Smooth muscle cell (in vitro differentiated cells): ENCODE measurements around the gene ARL5C. TPM values are rescaled to one million over a fixed set of nuclear protein-coding genes. Genes with fewer than 3 reads are reported as not detected.
A peak's percentile ranks its signal among the peaks of the same experiment; 100 is the strongest.

Experiments
- DNase-seq: peaks from one replicate; lab custom pipeline; 2025; ENCODE audit not compliant: unreplicated experiment; lab: John Stamatoyannopoulos, UW
- H2AFZ ChIP-seq: fragments of 200-600 bp; sonication (generic); 2 replicates; pipeline ENCODE4 v1.6.0; 2016; ENCODE audit warnings: antibody characterized with exemption, low read depth, mild to moderate bottlenecking
- H3F3A ChIP-seq: fragments of 200-600 bp; sonication (generic); 2 replicates; pipeline ENCODE4 v1.6.0; 2017; ENCODE audit warnings: antibody characterized with exemption, low read depth
- H3K27ac ChIP-seq: fragments of 200-600 bp; sonication (generic); 2 replicates; pipeline ENCODE4 v1.5.1; 2016; ENCODE audit warnings: low read depth, mild to moderate bottlenecking
- H3K27me3 ChIP-seq: fragments of 200-600 bp; sonication (generic); 2 replicates; pipeline ENCODE4 v1.6.1; 2016; ENCODE audit warnings: low read depth, mild to moderate bottlenecking
- H3K36me3 ChIP-seq: fragments of 200-600 bp; sonication (generic); 2 replicates; pipeline ENCODE4 v1.5.1; 2016; ENCODE audit warnings: low read depth
- H3K4me1 ChIP-seq: fragments of 200-600 bp; sonication (generic); 2 replicates; pipeline ENCODE4 v1.5.1; 2016; ENCODE audit warnings: low read depth
- H3K4me2 ChIP-seq: fragments of 200-600 bp; sonication (generic); 2 replicates; pipeline ENCODE4 v1.6.0; 2016; ENCODE audit warnings: mild to moderate bottlenecking
- H3K4me3 ChIP-seq: fragments of 200-600 bp; sonication (generic); 2 replicates; pipeline ENCODE4 v1.5.1; 2016; ENCODE audit warnings: mild to moderate bottlenecking
- H3K79me2 ChIP-seq: fragments of 200-600 bp; sonication (generic); 2 replicates; pipeline ENCODE4 v1.6.0; 2016; ENCODE audit warnings: low read depth, mild to moderate bottlenecking
- H3K9ac ChIP-seq: fragments of 200-600 bp; sonication (generic); 2 replicates; pipeline ENCODE4 v1.6.0; 2016; ENCODE audit warnings: low read depth
- H3K9me3 ChIP-seq: fragments of 200-600 bp; sonication (generic); replicated peaks from 2 replicates; pipeline ENCODE4 v1.5.1; 2016; ENCODE audit warnings: low read depth
- H4K20me1 ChIP-seq: fragments of 200-600 bp; sonication (generic); 2 replicates; pipeline ENCODE4 v1.6.0; 2016; ENCODE audit warnings: low read depth
- WGBS: methylation state at CpG from one replicate; pipeline ENCODE4 v1.1.7; 2016; ENCODE audit warnings: low lambda C conversion rate; 5-methylcytosine and 5-hydroxymethylcytosine counted together
- polyA plus RNA-seq: library from polyadenylated mRNA; unstranded; fragments of >200 nt; fragmentation: Nextera tagmentation; extraction: Ambion mirVana; gene quantifications from 2 replicates; pipeline ENCODE4 v1.2.1, GENCODE V29; 2016
- total RNA-seq: library from RNA; depleted of rRNA; stranded (reverse); fragments of >200 nt; gene quantifications from 2 replicates; pipeline ENCODE4 v1.2.3, GENCODE V29; 2014
- TF ChIP-seq, protein P1 (sequence below): fragments of 200-600 bp; sonication (generic); IDR thresholded peaks from 2 replicates; pipeline ENCODE4 v1.5.1; 2017; ENCODE audit warnings: borderline replicate concordance, mild to moderate bottlenecking, antibody characterized with exemption; ENCODE audit not compliant: insufficient read depth, poor library complexity, severe bottlenecking

ARL5C gene
- total and polyA plus RNA-seq, 2 experiments from 2014 or later: not detected

DNA sequence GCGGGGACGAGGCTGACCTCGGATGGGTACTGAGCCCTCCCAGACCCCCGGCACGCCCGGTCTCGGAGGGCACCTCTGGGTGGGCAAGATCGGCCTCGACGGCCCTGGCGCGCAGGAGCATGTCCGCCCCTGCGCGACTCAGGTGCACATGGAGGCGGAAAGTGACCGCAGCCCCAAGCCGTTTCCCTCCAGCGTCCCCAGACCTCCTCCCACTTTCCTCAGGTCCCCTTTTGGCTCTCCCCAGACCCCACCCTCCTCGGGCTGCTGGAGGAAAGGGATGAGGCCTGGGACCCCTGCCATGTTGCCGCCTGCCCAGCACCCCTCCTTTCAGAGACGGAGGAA is 44.1 kb upstream of the ARL5C start:
- Histone ChIP-seq H4K20me1 (no peaks in the 10 kb centered on the region), H3K79me2 (no peaks in the 10 kb centered on the region), H3K27me3 (no peaks in the 10 kb centered on the region), H3K9me3 (no peaks in the 10 kb centered on the region), H3K4me3 (peak overlapping the region; percentile 43), H3F3A (peaks cover 5% of the 10 kb centered on the region), H3K36me3 (no peaks in the 10 kb centered on the region), H3K4me2 (peak overlapping the region; percentile 83), H3K9ac (peak overlapping the region; percentile 17), H3K4me1 (peaks cover 5% of the 10 kb centered on the region), H3K27ac (no peak overlapping the region), H2AFZ (no peak overlapping the region)
- no peak for DNase-seq
- TF ChIP-seq, protein P1, sequence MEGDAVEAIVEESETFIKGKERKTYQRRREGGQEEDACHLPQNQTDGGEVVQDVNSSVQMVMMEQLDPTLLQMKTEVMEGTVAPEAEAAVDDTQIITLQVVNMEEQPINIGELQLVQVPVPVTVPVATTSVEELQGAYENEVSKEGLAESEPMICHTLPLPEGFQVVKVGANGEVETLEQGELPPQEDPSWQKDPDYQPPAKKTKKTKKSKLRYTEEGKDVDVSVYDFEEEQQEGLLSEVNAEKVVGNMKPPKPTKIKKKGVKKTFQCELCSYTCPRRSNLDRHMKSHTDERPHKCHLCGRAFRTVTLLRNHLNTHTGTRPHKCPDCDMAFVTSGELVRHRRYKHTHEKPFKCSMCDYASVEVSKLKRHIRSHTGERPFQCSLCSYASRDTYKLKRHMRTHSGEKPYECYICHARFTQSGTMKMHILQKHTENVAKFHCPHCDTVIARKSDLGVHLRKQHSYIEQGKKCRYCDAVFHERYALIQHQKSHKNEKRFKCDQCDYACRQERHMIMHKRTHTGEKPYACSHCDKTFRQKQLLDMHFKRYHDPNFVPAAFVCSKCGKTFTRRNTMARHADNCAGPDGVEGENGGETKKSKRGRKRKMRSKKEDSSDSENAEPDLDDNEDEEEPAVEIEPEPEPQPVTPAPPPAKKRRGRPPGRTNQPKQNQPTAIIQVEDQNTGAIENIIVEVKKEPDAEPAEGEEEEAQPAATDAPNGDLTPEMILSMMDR: no peak
- WGBS: 29% methylated on average over 16 of the region's 22 CpGs

DNA sequence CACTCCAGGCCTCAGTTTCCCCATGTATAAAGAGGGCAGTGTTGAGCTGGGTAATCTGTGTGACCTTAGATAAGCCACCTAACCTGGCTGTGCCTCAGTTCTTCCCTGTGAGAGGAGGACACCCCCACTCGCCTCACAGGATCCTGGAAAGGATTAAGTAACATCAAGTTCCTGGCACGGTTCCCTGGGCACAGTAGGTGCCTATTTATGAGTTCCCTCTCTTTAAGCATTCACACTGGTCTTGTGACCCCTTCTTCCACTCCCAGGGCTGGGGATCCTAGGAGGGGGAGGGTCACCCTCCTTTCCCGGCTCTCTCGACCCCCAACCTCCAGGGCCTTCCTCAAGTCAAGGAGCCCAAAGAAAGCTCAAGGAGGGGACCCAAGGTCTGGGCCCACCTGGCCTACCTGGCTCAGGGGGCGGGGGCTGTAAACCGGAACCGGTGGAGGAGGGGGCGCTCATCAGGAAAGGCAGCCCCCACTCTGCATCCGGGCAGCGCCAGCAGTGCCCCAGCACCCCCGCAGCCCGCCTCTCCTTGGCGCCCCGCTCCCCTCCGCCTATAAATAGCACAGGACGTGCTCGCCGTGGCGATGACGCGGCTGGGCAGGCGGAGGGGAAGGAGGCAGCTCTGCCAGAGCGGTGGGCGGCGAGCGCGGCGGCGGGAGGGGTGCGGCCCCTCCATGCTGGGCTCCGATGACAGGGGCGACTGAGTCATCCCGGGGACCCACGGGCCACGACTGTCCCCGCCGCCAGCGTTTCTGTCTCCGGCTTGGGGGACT is 43.5 kb upstream of the ARL5C start:
- Histone ChIP-seq H3K36me3 (peaks cover 3% of the 10 kb centered on the region), H3F3A (peaks cover 8% of the 10 kb centered on the region), H4K20me1 (peaks cover under 1% of the 10 kb centered on the region), H3K27ac (no peak overlapping the region), H3K4me2 (peak overlapping the region; percentile 83), H3K9me3 (no peaks in the 10 kb centered on the region), H3K79me2 (no peaks in the 10 kb centered on the region), H2AFZ (no peak overlapping the region), H3K27me3 (no peaks in the 10 kb centered on the region), H3K9ac (peak overlapping the region; percentile 52), H3K4me3 (peak overlapping the region; percentile 43), H3K4me1 (peaks cover 5% of the 10 kb centered on the region)
- peak; percentile 55 for DNase-seq
- WGBS: 14% methylated on average over 23 of the region's 39 CpGs
- TF ChIP-seq, protein P1: no peak

DNA sequence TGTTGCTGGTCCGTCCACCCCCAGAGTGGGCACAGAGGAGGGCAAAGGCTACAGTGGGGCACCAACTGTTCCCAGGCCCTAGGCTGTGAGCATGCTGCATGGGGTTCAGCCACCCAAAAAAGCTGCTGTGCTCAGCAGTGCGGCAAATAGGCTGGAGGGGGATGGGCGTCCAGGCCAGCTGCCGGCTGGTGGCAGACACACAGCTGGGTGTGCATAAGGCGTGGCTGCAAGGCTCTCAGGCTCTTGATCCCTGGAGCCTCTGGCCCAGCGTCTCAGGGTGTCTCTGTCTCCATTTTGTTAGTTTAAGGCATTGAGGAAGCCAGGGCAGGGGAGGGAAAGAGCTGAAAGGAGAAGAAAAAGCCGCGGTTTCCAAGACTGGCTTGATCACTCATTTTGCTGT is 42.9 kb upstream of the ARL5C start:
- H2AFZ ChIP-seq: no peak overlapping the region
- no peaks in the 10 kb centered on the region for H3K9me3 ChIP-seq
- no peaks in the 10 kb centered on the region for H3K27me3 ChIP-seq
- H3F3A ChIP-seq: peaks cover 14% of the 10 kb centered on the region
- peak overlapping the region; percentile 52 for H3K9ac ChIP-seq
- TF ChIP-seq, protein P1: no peak
- H3K79me2 ChIP-seq: no peaks in the 10 kb centered on the region
- 66% methylated on average over 8 of the region's 8 CpGs for WGBS
- DNase-seq: no peak
- H3K36me3 ChIP-seq: peaks cover 9% of the 10 kb centered on the region
- no peak overlapping the region for H3K4me3 ChIP-seq
- peaks cover 7% of the 10 kb centered on the region for H4K20me1 ChIP-seq
- H3K4me2 ChIP-seq: peak overlapping the region; percentile 83
- peaks cover 5% of the 10 kb centered on the region for H3K4me1 ChIP-seq
- no peak overlapping the region for H3K27ac ChIP-seq

DNA sequence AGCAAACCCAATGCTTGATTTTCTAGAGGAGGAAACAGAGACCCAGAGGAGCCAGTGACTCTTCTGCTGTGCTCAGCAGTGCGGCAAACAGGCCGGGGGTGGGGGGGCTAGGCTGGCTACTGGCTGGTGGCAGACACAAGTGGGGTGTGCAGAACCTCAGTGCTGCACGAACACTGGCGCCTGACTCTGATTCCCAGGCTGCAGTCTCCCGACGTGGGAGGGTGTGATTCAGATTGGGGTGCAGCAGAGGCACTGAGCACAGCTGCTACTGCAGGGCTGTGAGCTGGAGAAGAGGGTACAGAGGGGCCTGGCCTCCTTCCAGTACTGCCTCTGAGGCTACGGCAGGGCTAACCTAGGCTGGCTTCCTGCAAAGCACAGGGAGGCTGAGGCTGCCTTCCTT is 42.2 kb upstream of the ARL5C start:
- DNase-seq: no peak
- H3K9ac ChIP-seq: no peak overlapping the region
- 83% methylated on average over 7 of the region's 7 CpGs for WGBS

More for the DNA sequence above, 42.2 kb upstream of the ARL5C start:
- Histone ChIP-seq H4K20me1 (peaks cover 14% of the 10 kb centered on the region), H3K4me2 (no peak overlapping the region), H3K4me1 (peaks cover 5% of the 10 kb centered on the region), H3K4me3 (no peak overlapping the region), H3K27ac (no peak overlapping the region), H3K79me2 (no peaks in the 10 kb centered on the region), H2AFZ (no peak overlapping the region), H3K9me3 (no peaks in the 10 kb centered on the region), H3K36me3 (peaks cover 9% of the 10 kb centered on the region), H3K27me3 (no peaks in the 10 kb centered on the region), H3F3A (peaks cover 17% of the 10 kb centered on the region)
- TF ChIP-seq, protein P1: no peak
